Common myeloid progenitor, CD34-positive (primary cell): Measurements from ENCODE around the gene IFT57. TPM values are rescaled to one million over a fixed set of nuclear protein-coding genes. Genes with fewer than 3 reads are reported as not detected.
A peak's percentile ranks its signal among the peaks of the same experiment; 100 is the strongest.
"Not testable (repeated sequence)": the region's sequence is repeated elsewhere in the genome, so short reads cannot be mapped to it uniquely, and the experiment has no call there.

ENCODE experiments used
- CTCF ChIA-PET: fragments of 350-600 bp; sonication (Branson Sonifier 250); formaldehyde crosslinking; loops from one replicate; lab custom pipeline; 2021; ENCODE audit warnings: antibody characterized with exemption; lab: Charles Lee
- POLR2A ChIA-PET: fragments of 350-600 bp; sonication (Branson Sonifier 250); formaldehyde crosslinking; loops from one replicate; lab custom pipeline; 2021; ENCODE audit warnings: antibody characterized with exemption; lab: Charles Lee
- DNase-seq, 3 donors: peaks; one replicate each; pipeline versions ENCODE4 v3.0.0 to v3.0.0-alpha.2; 2013
- H3K27ac ChIP-seq, 2 experiments: 1 replicate in 1 of 2; 2 replicates in 1 of 2; pipeline ENCODE4 v1.7.0; 2013; ENCODE audit warnings: inconsistent platforms in 2 of 2, low read length in 2 of 2, mild to moderate bottlenecking in 2 of 2, low read depth in 1 of 2, moderate library complexity in 1 of 2; ENCODE audit not compliant: severe bottlenecking in 2 of 2, insufficient read depth in 1 of 2, poor library complexity in 1 of 2
- H3K27me3 ChIP-seq, 5 experiments: replicated peaks in 2 of 5; 1 replicate in 3 of 5; 2 replicates in 2 of 5; pipeline versions ENCODE4 v1.6.1 to v1.7.0; 2013; ENCODE audit warnings: low read length in 4 of 5, mild to moderate bottlenecking in 2 of 5, moderate library complexity in 2 of 5, inconsistent platforms in 1 of 5; ENCODE audit not compliant: insufficient read depth in 5 of 5, control insufficient read depth in 4 of 5
- H3K36me3 ChIP-seq, 4 experiments: 1 replicate in 2 of 4; 2 replicates in 2 of 4; pipeline versions ENCODE4 v1.6.1 to v1.7.0; 2013; ENCODE audit warnings: low read length in 3 of 4, control low read depth in 1 of 4, mild to moderate bottlenecking in 1 of 4; ENCODE audit not compliant: control insufficient read depth in 4 of 4, insufficient read depth in 4 of 4
- H3K4me1 ChIP-seq, 4 experiments: 1 replicate in 3 of 4; 2 replicates in 1 of 4; pipeline versions ENCODE4 v1.6.1 to v1.7.1; 2013; ENCODE audit warnings: low read length in 3 of 4, mild to moderate bottlenecking in 3 of 4, control low read depth in 1 of 4, inconsistent platforms in 1 of 4, moderate library complexity in 1 of 4; ENCODE audit not compliant: control insufficient read depth in 4 of 4, insufficient read depth in 4 of 4; ENCODE audit errors: control extremely low read depth in 1 of 4
- H3K4me3 ChIP-seq, 7 experiments: 1 replicate in 4 of 7; 2 replicates in 3 of 7; pipeline versions ENCODE4 v1.5.1 to v1.7.0; 2013; ENCODE audit warnings: mild to moderate bottlenecking in 7 of 7, low read length in 6 of 7, moderate library complexity in 6 of 7, inconsistent platforms in 2 of 7, low read depth in 2 of 7, control low read depth in 1 of 7; ENCODE audit not compliant: insufficient read depth in 4 of 7, control insufficient read depth in 1 of 7; ENCODE audit errors: extremely low read depth in 1 of 7
- H3K9me3 ChIP-seq, 5 experiments: 1 replicate in 4 of 5; 2 replicates in 1 of 5; pipeline versions ENCODE4 v1.6.1 to v1.7.1; 2013; ENCODE audit warnings: low read length in 4 of 5, mild to moderate bottlenecking in 2 of 5, inconsistent platforms in 1 of 5, low read depth in 1 of 5, moderate library complexity in 1 of 5; ENCODE audit not compliant: control insufficient read depth in 4 of 5, insufficient read depth in 2 of 5; ENCODE audit errors: control extremely low read depth in 1 of 5
- WGBS: methylation state at CpG from one replicate; pipeline ENCODE4 v1.1.5; 2013; ENCODE audit not compliant: insufficient coverage; 5-methylcytosine and 5-hydroxymethylcytosine counted together
- polyA plus RNA-seq: library from polyadenylated mRNA; unstranded; fragments of 120-200 nt; gene quantifications from one replicate; pipeline ENCODE4 v1.2.1, GENCODE V29; 2013

Gene IFT57
- polyA plus RNA-seq = 62.4 TPM

- Histone ChIP-seq H3K36me3 (no peaks in the 10 kb centered on the region), H3K27ac (peak within 1 kb of the TSS; percentile 95 to 97), H3K4me3 (peak within 1 kb of the TSS; percentile 71 to 96 (median 88)), H3K27me3 (no peaks in the 10 kb centered on the region), H3K9me3 (no peaks in the 10 kb centered on the region), H3K4me1 (peaks cover 26 to 46% (median 38%) of the 10 kb centered on the region in 4 experiments)
- DNase-seq = peak; percentile 98 to 99 (median 98)
- ChIA-PET CTCF (interaction anchor here (1.2 to 2.3 kb wide), 3 partner anchors 16 to 101 kb away, joined by 3 to 9 read pairs (median 5); no protein-coding TSS in a partner anchor), POLR2A (interaction anchor here (1.4 to 1.5 kb wide), 2 partner anchors 97 to 132 kb away, joined by 3 read pairs; no protein-coding TSS in a partner anchor)
- WGBS = under 1% methylated on average over 50 of the region's 57 CpGs
Measured at GRCh38 chr3:108221911-108222852, at the start of gene IFT57. Gene IFT57 (minus strand): TSS chr3:108222424. CDS start chr3:108222322, 102 bp downstream.

- Histone ChIP-seq H3K9me3 (peaks cover 0 to 1% (median 0%) of the 10 kb centered on the region in 5 experiments), H3K4me1 (no peaks in the 10 kb centered on the region), H3K27ac (no peak overlapping the region), H3K4me3 (no peak overlapping the region), H3K36me3 (no peaks in the 10 kb centered on the region), H3K27me3 (no peaks in the 10 kb centered on the region)
- CTCF ChIA-PET = no interaction called here
- no peak for DNase-seq
- WGBS = 58% methylated on average over 2 of the region's 2 CpGs
- POLR2A ChIA-PET = interaction anchor here (1.0 kb wide), 1 partner anchor 20 kb away, joined by 4 read pairs; no protein-coding TSS in a partner anchor
Measured at GRCh38 chr3:108271626-108272025, 49.4 kb upstream of the IFT57 start.

- POLR2A ChIA-PET, DNase-seq, CTCF ChIA-PET, H3K4me1 ChIP-seq, H3K36me3 ChIP-seq, H3K27ac ChIP-seq, H3K27me3 ChIP-seq, H3K4me3 ChIP-seq, H3K9me3 ChIP-seq: not testable (repeated sequence)
- 100% methylated on average over 3 of the region's 3 CpGs for WGBS
Measured at GRCh38 chr3:108268235-108268634, 46.0 kb upstream of the IFT57 start.

GRCh38 chr3:108264534-108265298, 42.5 kb upstream of the IFT57 start:
- CTCF ChIA-PET, H3K27me3 ChIP-seq, H3K36me3 ChIP-seq, H3K9me3 ChIP-seq, H3K4me1 ChIP-seq, POLR2A ChIA-PET, DNase-seq, H3K4me3 ChIP-seq, H3K27ac ChIP-seq: not testable (repeated sequence)
- 100% methylated on average over 1 of the region's 5 CpGs for WGBS

GRCh38 chr3:108255131-108255530, 32.9 kb upstream of the IFT57 start:
- ChIA-PET CTCF (interaction anchor here (0.8 kb wide), 1 partner anchor 12 kb away, joined by 3 read pairs; no protein-coding TSS in a partner anchor), POLR2A (no interaction called here)
- no peaks in the 10 kb centered on the region for H3K4me1 ChIP-seq
- no peaks in the 10 kb centered on the region for H3K27me3 ChIP-seq
- no peak overlapping the region for H3K4me3 ChIP-seq
- H3K36me3 ChIP-seq = no peaks in the 10 kb centered on the region
- no peak for DNase-seq
- no peaks in the 10 kb centered on the region for H3K9me3 ChIP-seq
- H3K27ac ChIP-seq = no peak overlapping the region

GRCh38 chr3:108251844-108252243, 29.6 kb upstream of the IFT57 start:
- CTCF ChIA-PET = no interaction called here
- Histone ChIP-seq H3K4me1 (no peaks in the 10 kb centered on the region), H3K27me3 (no peaks in the 10 kb centered on the region), H3K9me3 (no peaks in the 10 kb centered on the region), H3K27ac (no peak overlapping the region), H3K36me3 (no peaks in the 10 kb centered on the region), H3K4me3 (no peak overlapping the region)
- no CpG with 5 or more reads among the region's 1 CpG for WGBS
- no peak for DNase-seq
- POLR2A ChIA-PET = interaction anchor here (0.7 kb wide), 1 partner anchor 20 kb away, joined by 4 read pairs; no protein-coding TSS in a partner anchor
